K562 (cell line): Measurements from ENCODE around the gene NUP43. TPM values are rescaled to one million over a fixed set of nuclear protein-coding genes. Genes with fewer than 3 reads are reported as not detected.
A peak's percentile ranks its signal among the peaks of the same experiment; 100 is the strongest.

Experiments
- ATAC-seq: fragments of 200-7000 bp; cut with Tn5 transposase; 3 replicates; pipeline ENCODE4 v1.9.1; 2020; ENCODE audit warnings: moderate library complexity
- BruUV-seq: library from RNA; stranded (reverse); fragments of 400-500 nt; replicated peaks from 2 replicates; lab custom pipeline; 2021; lab: Mats Ljungman, UMichigan
- CTCF ChIA-PET: fragments of 300-600 bp; formaldehyde crosslinking; extraction: SDS; loops from one replicate; lab custom pipeline; 2021; ENCODE audit warnings: low intra/inter-chr PET ratio; lab: Yijun Ruan, JAX
- POLR2A ChIA-PET: fragments of 300-600, 350-650 bp; sonication (Branson Sonifier 250); formaldehyde crosslinking; extraction: SDS; loops from one replicate; lab custom pipeline; 2021; ENCODE audit warnings: antibody characterized with exemption, inconsistent platforms; lab: Yijun Ruan, JAX
- DNase-seq, 4 experiments: peaks; one replicate each; pipeline versions ENCODE4 v3.0.0 to v3.0.0-alpha.2; 2011 to 2018; ENCODE audit warnings: low spot score in 3 of 4, mixed read lengths in 3 of 4; ENCODE audit errors: extremely low read depth in 1 of 4
- FAIRE-seq: peaks from 2 replicates; lab custom pipeline; 2011; peaks lifted over from hg19 to GRCh38; lab: Jason Lieb, UNC
- H2AFZ ChIP-seq: 2 replicates; pipeline ENCODE4 v1.6.0; 2011; ENCODE audit warnings: low read depth, low read length, control low read depth, inconsistent platforms
- H3K27ac ChIP-seq: fragments of 200-600 bp; 3 replicates; pipeline ENCODE4 v1.8.0; 2011; ENCODE audit warnings: low read depth, mild to moderate bottlenecking, control low read depth, inconsistent platforms, low read length, moderate library complexity, mixed read lengths; ENCODE audit errors: extremely low read depth
- H3K27me3 ChIP-seq, 2 experiments: fragments of 300-600 bp in 1 of 2; 2 replicates in 1 of 2; 3 replicates in 1 of 2; pipeline versions ENCODE4 v1.6.0 to v1.8.0; 2011; ENCODE audit warnings: inconsistent platforms in 2 of 2, low read length in 2 of 2, mild to moderate bottlenecking in 1 of 2, mixed read lengths in 1 of 2, moderate library complexity in 1 of 2; ENCODE audit not compliant: control insufficient read depth in 2 of 2, insufficient read depth in 2 of 2
- H3K36me3 ChIP-seq: fragments of 300-600 bp; 3 replicates; pipeline ENCODE4 v1.8.0; 2011; ENCODE audit warnings: mild to moderate bottlenecking, low read length, inconsistent platforms; ENCODE audit not compliant: control insufficient read depth, insufficient read depth
- H3K4me1 ChIP-seq, 2 experiments: fragments of 200-600 bp in 1 of 2; replicated peaks in 1 of 2; 2 replicates in 1 of 2; 3 replicates in 1 of 2; pipeline versions ENCODE4 v1.5.1 to v1.8.0; 2011; ENCODE audit warnings: inconsistent platforms in 2 of 2, low read length in 2 of 2, mild to moderate bottlenecking in 1 of 2, mixed read lengths in 1 of 2, moderate library complexity in 1 of 2; ENCODE audit not compliant: control insufficient read depth in 2 of 2, insufficient read depth in 2 of 2
- H3K4me2 ChIP-seq: 2 replicates; pipeline ENCODE4 v1.6.1; 2011; ENCODE audit warnings: low read length, control low read depth, inconsistent platforms, mixed read lengths; ENCODE audit not compliant: insufficient read depth
- H3K4me3 ChIP-seq: fragments of 200-600 bp; sonication (generic), shearing (Covaris generic); 2 replicates; pipeline ENCODE4 v1.5.1; 2016; ENCODE audit warnings: control low read depth, inconsistent platforms
- H3K79me2 ChIP-seq: fragments of 200-600 bp; 3 replicates; pipeline ENCODE4 v1.8.0; 2011; ENCODE audit warnings: low read length, inconsistent platforms; ENCODE audit not compliant: control insufficient read depth, insufficient read depth
- H3K9ac ChIP-seq, 2 experiments: 2 replicates each; pipeline versions ENCODE4 v1.6.0 to v1.6.1; 2011; ENCODE audit warnings: low read depth in 2 of 2, low read length in 2 of 2, control low read depth in 1 of 2, inconsistent platforms in 1 of 2, mild to moderate bottlenecking in 1 of 2, mixed read lengths in 1 of 2; ENCODE audit not compliant: insufficient read depth in 1 of 2
- H3K9me1 ChIP-seq: one replicate; pipeline ENCODE4 v1.6.0; 2011; ENCODE audit warnings: inconsistent platforms, mild to moderate bottlenecking, low read length, moderate library complexity; ENCODE audit not compliant: control insufficient read depth, insufficient read depth
- H3K9me3 ChIP-seq: replicated peaks from 2 replicates; pipeline ENCODE4 v1.5.1; 2011; ENCODE audit warnings: low read depth, low read length, inconsistent platforms; ENCODE audit not compliant: control insufficient read depth, insufficient read depth
- H4K20me1 ChIP-seq: replicated peaks from 2 replicates; pipeline ENCODE4 v1.6.1; 2011; ENCODE audit warnings: low read length, inconsistent platforms, mixed read lengths; ENCODE audit not compliant: control insufficient read depth, insufficient read depth
- BMI1 ChIP-seq: fragments of 150-350 bp; IDR thresholded peaks from 2 replicates; pipeline ENCODE4 v1.6.1; 2014; ENCODE audit warnings: low read length
- CBFB ChIP-seq: sonication (generic); formaldehyde crosslinking; IDR thresholded peaks from 2 replicates; pipeline ENCODE4 v1.4.0; 2020; ENCODE audit warnings: mild to moderate bottlenecking, missing genetic modification reagents
- RBM15 ChIP-seq: fragments of 200-400 bp; formaldehyde crosslinking; IDR thresholded peaks from 2 replicates; pipeline ENCODE4 v1.6.1; 2018; ENCODE audit warnings: mild to moderate bottlenecking, low read length, moderate library complexity; ENCODE audit not compliant: insufficient read depth
- SMARCA4 ChIP-seq: fragments of 450-650 bp; IDR thresholded peaks from 2 replicates; pipeline ENCODE4 v1.6.1; 2016
- TAL1 ChIP-seq: fragments of 450-650 bp; IDR thresholded peaks from 2 replicates; pipeline ENCODE4 v1.6.1; 2016; ENCODE audit warnings: mild to moderate bottlenecking
- TRIM28 ChIP-seq: fragments of 450-650 bp; IDR thresholded peaks from 2 replicates; pipeline ENCODE4 v1.6.1; 2017
- ZNF584 ChIP-seq: fragments of 200-800 bp; sonication (Bioruptor generic); IDR thresholded peaks from 2 replicates; pipeline ENCODE4 v1.6.1; 2016; ENCODE audit warnings: low read depth, mild to moderate bottlenecking, missing genetic modification characterization, missing compliant biosample characterization
- in situ Hi-C: fragments of 300-500 bp; cut with MboI; formaldehyde crosslinking; loops from 4 replicates; pipeline ENCODE4 v1.15.0; 2018; ENCODE audit warnings: inconsistent platforms, mixed read lengths
- intact Hi-C: fragments of 100-400 bp; cut with micrococcal nuclease; formaldehyde crosslinking; loops from 2 replicates; pipeline ENCODE4 v1.14.2; 2022
- polyA plus RNA-seq, 8 experiments: library from polyadenylated mRNA; depleted of rRNA in 4 of 8; stranded (reverse) in 5 of 8; unstranded in 3 of 8; fragments of >200 nt; fragmentation: Nextera tagmentation in 2 of 8; fragmentation: Illumina TruSeq in 1 of 8; extraction: Ambion mirVana in 2 of 8; extraction: Trizol in 1 of 8; gene quantifications; 2 replicates each; pipeline versions ENCODE4 v1.2.1 to v1.2.3, GENCODE V29; 2011 to 2014; ENCODE audit warnings: inconsistent platforms in 1 of 8, missing spikeins in 1 of 8
- total RNA-seq, 7 experiments: library from RNA; depleted of rRNA in 6 of 7; stranded (reverse); fragments of >200 nt in 6 of 7; fragmentation: Illumina TruSeq in 2 of 7; extraction: Trizol in 2 of 7; gene quantifications; 2 replicates each; pipeline versions ENCODE4 v1.2.1 to v1.2.3, GENCODE V29; 2011 to 2021; ENCODE audit warnings: low replicate concordance in 1 of 7
- TF ChIP-seq, protein P1 (sequence below): fragments of 250-450 bp; sonication (Bioruptor Pico); IDR thresholded peaks from 2 replicates; pipeline ENCODE4 v1.8.0; 2022; ENCODE audit warnings: moderate library complexity, mild to moderate bottlenecking, inconsistent platforms

The NUP43 gene
- total and polyA plus RNA-seq, 9 of the 15 experiments (the other 6 are each of a cell fraction or from before 2014, with no cell fraction given): 28.9 to 136 (median 67.4) TPM

DNA sequence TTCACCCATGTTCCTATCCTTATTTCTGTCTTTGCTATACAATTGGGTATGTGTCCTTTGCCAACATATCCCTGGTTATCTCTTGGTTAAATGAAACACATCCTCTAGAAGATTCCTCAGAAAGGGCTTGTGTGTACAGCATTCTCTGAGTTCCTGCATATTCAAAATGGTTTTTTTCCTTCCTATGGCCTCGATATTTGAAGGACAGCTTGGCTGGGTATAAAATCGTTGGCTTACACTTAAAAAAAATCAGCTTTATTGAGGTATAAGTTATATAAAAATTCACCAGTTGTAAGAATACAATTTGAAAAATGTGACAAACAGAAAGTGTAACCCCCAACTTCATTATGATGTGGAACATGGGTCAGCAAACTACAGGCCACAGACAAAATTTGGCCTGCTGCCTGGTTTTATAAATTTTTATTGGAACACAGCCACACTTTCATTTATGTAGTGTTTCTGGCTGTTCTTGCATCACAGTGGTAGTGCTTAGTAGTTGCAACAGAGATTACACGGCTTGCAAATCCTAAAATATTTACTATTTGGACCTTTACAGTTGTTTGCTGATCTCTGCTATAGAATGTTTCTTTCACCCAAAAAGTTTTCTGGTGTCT lies 19.9 kb upstream of the NUP43 start (continued):
- no peak for TF ChIP-seq TAL1
- TF ChIP-seq SMARCA4: no peak
- peak; percentile 75; the same call in 1 of the 2 replicates for TF ChIP-seq TRIM28
- TF ChIP-seq CBFB (CRISPR knock-in tag): no peak
- no peak for TF ChIP-seq ZNF584 (CRISPR knock-in tag)
- TF ChIP-seq, protein P1, sequence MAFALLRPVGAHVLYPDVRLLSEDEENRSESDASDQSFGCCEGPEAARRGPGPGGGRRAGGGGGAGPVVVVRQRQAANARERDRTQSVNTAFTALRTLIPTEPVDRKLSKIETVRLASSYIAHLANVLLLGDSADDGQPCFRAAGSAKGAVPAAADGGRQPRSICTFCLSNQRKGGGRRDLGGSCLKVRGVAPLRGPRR (CRISPR knock-in tag): no peak

DNA sequence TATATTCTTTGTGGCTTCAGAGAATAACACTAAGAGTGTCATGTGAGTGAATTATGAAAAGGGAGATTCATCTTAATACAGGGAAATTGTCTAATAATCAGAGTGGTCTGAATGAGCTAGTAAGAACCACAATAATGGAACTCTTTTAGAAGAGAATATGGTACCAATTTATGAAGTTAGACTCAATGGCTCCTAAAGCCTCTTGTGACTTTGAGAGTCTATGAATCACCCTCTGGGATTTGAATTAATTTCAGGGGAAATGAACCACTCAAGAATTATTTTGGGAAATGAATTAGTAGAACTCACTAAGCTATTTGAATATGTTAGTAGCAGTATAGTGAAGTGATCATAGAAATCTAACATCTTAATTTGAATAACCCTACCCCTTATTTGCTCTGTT lies 17.5 kb upstream of the NUP43 start:
- Histone ChIP-seq H3K79me2 (peaks cover 87% of the 10 kb centered on the region), H3K27ac (no peak overlapping the region), H3K4me1 (peaks cover 4 to 11% of the 10 kb centered on the region in 2 experiments; a peak in 4 of 5 replicates), H3K4me3 (no peak overlapping the region), H3K9me1 (no peaks in the 10 kb centered on the region), H3K4me2 (no peak overlapping the region), H3K9ac (no peak overlapping the region), H3K9me3 (peaks cover 13% of the 10 kb centered on the region), H4K20me1 (no peaks in the 10 kb centered on the region; the same call in none of the 2 replicates), H3K36me3 (peaks cover 68% of the 10 kb centered on the region), H3K27me3 (no peaks in the 10 kb centered on the region), H2AFZ (no peak overlapping the region)
- DNase-seq (no peak), ATAC-seq (no peak), FAIRE-seq (no peak)
- in situ Hi-C loops: no loop called here
- TSS peak; percentile 23 for BruUV-seq
- ChIA-PET POLR2A (interaction anchor here (1.1 to 2.0 kb wide), 3 partner anchors 8 to 14 kb away, joined by 4 to 6 read pairs (median 5); partner anchors contain the start of gene PCMT1), CTCF (no interaction called here)
- TF ChIP-seq BMI1 (no peak), RBM15 (no peak)
- intact Hi-C loops: no loop called here
